Adrenal gland (tissue), 5 donors: ENCODE results near the gene RCOR1.

Source experiments
- CTCF ChIP-seq, 6 experiments: fragments of 450-650 bp in 4 of 6; fragments of 200-600 bp in 2 of 6; sonication (generic) in 1 of 6; IDR thresholded peaks; 1 replicate in 5 of 6; 2 replicates in 1 of 6; pipeline versions ENCODE4 v1.5.1 to v1.8.0; 2016 to 2021; ENCODE audit warnings: antibody characterized with exemption in 6 of 6, mild to moderate bottlenecking in 2 of 6, moderate library complexity in 1 of 6
- POLR2A ChIP-seq, 2 donors: fragments of 450-650 bp; IDR thresholded peaks; one replicate each; pipeline ENCODE4 v1.6.1; 2017; ENCODE audit warnings: antibody characterized with exemption in 2 of 2, mild to moderate bottlenecking in 2 of 2, moderate library complexity in 1 of 2
- donor health status: DM: no; HTN: no; CAD: no.

GRCh38 chr14:102578821-102579220, 13.6 kb upstream of the RCOR1 start:
- TF ChIP-seq POLR2A (IDR thresholded peaks at IDR 0.05) (no peak), CTCF (IDR thresholded peaks at IDR 0.05) (no peak)
